Measurements from ENCODE around the gene NDUFA8. TPM values are rescaled to one million over a fixed set of nuclear protein-coding genes. Genes with fewer than 3 reads are reported as not detected.
A peak's percentile ranks its signal among the peaks of the same experiment; 100 is the strongest.

The NDUFA8 gene
- total RNA-seq, 1 experiment from 2014 or later = 105 TPM

- H3K4me3 ChIP-seq (ENCODE audit: low read depth, low read length, poor library complexity, severe bottlenecking) = no peak overlapping the region
- intact Hi-C loops (cut with micrococcal nuclease; ENCODE audit: unreplicated experiment) = no loop called here
- H3K4me1 ChIP-seq (ENCODE audit: insufficient read depth, low read length, poor library complexity, severe bottlenecking) = peaks cover 16% of the 10 kb centered on the region
- no TSS peak for BruUV-seq (replicated peaks)
- peaks cover 11% of the 10 kb centered on the region for H3K27me3 ChIP-seq (replicated peaks; ENCODE audit: insufficient read depth, low read depth, low read length, poor library complexity)
- CTCF ChIA-PET = no interaction called here
- POLR2A ChIA-PET (ENCODE audit: low non-redundant PET) = no interaction called here
- no peak for TF ChIP-seq CTCF (conservative IDR thresholded peaks at IDR 0.05; ENCODE audit: low read depth, low read length)
- H3K9me3 ChIP-seq (ENCODE audit: low read depth, low read length, poor library complexity, severe bottlenecking) = no peaks in the 10 kb centered on the region
- no peak overlapping the region for H3K27ac ChIP-seq (ENCODE audit: low read depth, low read length, poor library complexity, severe bottlenecking)
- no peaks in the 10 kb centered on the region for H3K36me3 ChIP-seq (ENCODE audit: insufficient read depth, low read length, poor library complexity, severe bottlenecking)
- no peak for DNase-seq (ENCODE audit: low spot score)
These were observed 31.3 kb downstream of the NDUFA8 start for GRCh38 chr9:122128007-122128968.

GRCh38 chr9:122127396-122127798 is 32.2 kb downstream of the NDUFA8 start:
- TF ChIP-seq EZH2 (IDR thresholded peaks at IDR 0.05; ENCODE audit: borderline replicate concordance, low read depth, low read length, poor library complexity, severe bottlenecking) = no peak
- TF ChIP-seq CTCF (conservative IDR thresholded peaks at IDR 0.05; ENCODE audit: low read depth, low read length) = no peak
- DNase-seq (ENCODE audit: low spot score) = no peak
- H3K27me3 ChIP-seq (replicated peaks; ENCODE audit: insufficient read depth, low read depth, low read length, poor library complexity) = peaks cover 11% of the 10 kb centered on the region
- BruUV-seq (replicated peaks) = no TSS peak
- ChIA-PET POLR2A (ENCODE audit: low non-redundant PET) (interaction anchor here (0.7 kb wide), 1 partner anchor 226 kb away, joined by 3 read pairs; no protein-coding TSS in a partner anchor), CTCF (interaction anchor here (0.5 to 3.4 kb wide), 4 partner anchors 217 to 687 kb away, joined by 3 to 53 read pairs (median 5); no protein-coding TSS in a partner anchor)
- intact Hi-C loops (cut with micrococcal nuclease; ENCODE audit: unreplicated experiment) = no loop called here
- H3K36me3 ChIP-seq (ENCODE audit: insufficient read depth, low read length, poor library complexity, severe bottlenecking) = no peaks in the 10 kb centered on the region
- no peaks in the 10 kb centered on the region for H3K9me3 ChIP-seq (ENCODE audit: low read depth, low read length, poor library complexity, severe bottlenecking)
- H3K27ac ChIP-seq (ENCODE audit: low read depth, low read length, poor library complexity, severe bottlenecking) = no peak overlapping the region
- no peak overlapping the region for H3K4me3 ChIP-seq (ENCODE audit: low read depth, low read length, poor library complexity, severe bottlenecking)
- peaks cover 16% of the 10 kb centered on the region for H3K4me1 ChIP-seq (ENCODE audit: insufficient read depth, low read length, poor library complexity, severe bottlenecking)

GRCh38 chr9:122126331-122127261 is 33.0 kb downstream of the NDUFA8 start:
- POLR2A ChIA-PET (ENCODE audit: low non-redundant PET) = interaction anchor here (0.7 kb wide), 1 partner anchor 227 kb away, joined by 3 read pairs; no protein-coding TSS in a partner anchor
- peak overlapping the region; percentile 26 for H3K4me3 ChIP-seq (ENCODE audit: low read depth, low read length, poor library complexity, severe bottlenecking)
- intact Hi-C loops (cut with micrococcal nuclease; ENCODE audit: unreplicated experiment) = no loop called here

More at GRCh38 chr9:122126331-122127261, 33.0 kb downstream of the NDUFA8 start:
- H3K9me3 ChIP-seq (ENCODE audit: low read depth, low read length, poor library complexity, severe bottlenecking) = no peaks in the 10 kb centered on the region
- TF ChIP-seq EZH2 (IDR thresholded peaks at IDR 0.05; ENCODE audit: borderline replicate concordance, low read depth, low read length, poor library complexity, severe bottlenecking) = no peak
- peak; percentile 26; the same call in 1 of the 2 replicates for TF ChIP-seq CTCF (conservative IDR thresholded peaks at IDR 0.05; ENCODE audit: low read depth, low read length)
- CTCF ChIA-PET = interaction anchor here (3.4 kb wide), 1 partner anchor 224 kb away, joined by 53 read pairs; no protein-coding TSS in a partner anchor
- H3K4me1 ChIP-seq (ENCODE audit: insufficient read depth, low read length, poor library complexity, severe bottlenecking) = peaks cover 11% of the 10 kb centered on the region
- H3K27me3 ChIP-seq (replicated peaks; ENCODE audit: insufficient read depth, low read depth, low read length, poor library complexity) = peaks cover 11% of the 10 kb centered on the region
- H3K27ac ChIP-seq (ENCODE audit: low read depth, low read length, poor library complexity, severe bottlenecking) = no peak overlapping the region
- H3K36me3 ChIP-seq (ENCODE audit: insufficient read depth, low read length, poor library complexity, severe bottlenecking) = no peaks in the 10 kb centered on the region
- no TSS peak for BruUV-seq (replicated peaks)
- no peak for DNase-seq (ENCODE audit: low spot score)
